PC-9 (cell line): Measurements from ENCODE around the gene ACBD6. TPM values are rescaled to one million over a fixed set of nuclear protein-coding genes. Genes with fewer than 3 reads are reported as not detected.
A peak's percentile ranks its signal among the peaks of the same experiment; 100 is the strongest.

ENCODE experiments used
- BruUV-seq: library from RNA; stranded (reverse); fragments of 400-500 nt; replicated peaks from 2 replicates; lab custom pipeline; 2021; lab: Mats Ljungman, UMichigan
- CTCF ChIA-PET: fragments of 300-600 bp; sonication (Branson Sonifier 250); formaldehyde crosslinking; loops from one replicate; lab custom pipeline; 2022; ENCODE audit warnings: antibody characterized with exemption; lab: Charles Lee
- POLR2A ChIA-PET: fragments of 300-600 bp; sonication (Branson Sonifier 250); formaldehyde crosslinking; loops from one replicate; lab custom pipeline; 2022; ENCODE audit warnings: antibody characterized with exemption; ENCODE audit not compliant: unreplicated experiment; lab: Charles Lee
- DNase-seq, 2 experiments: peaks; one replicate each; pipeline versions ENCODE4 v3.0.0 to v3.0.0-alpha.2; 2015 to 2022; ENCODE audit warnings: mixed read lengths in 1 of 2
- H2AFZ ChIP-seq: fragments of 200-600 bp; sonication (generic); 2 replicates; pipeline ENCODE4 v1.8.1; 2017; ENCODE audit warnings: antibody characterized with exemption
- H3F3A ChIP-seq: fragments of 200-600 bp; sonication (generic); 2 replicates; pipeline ENCODE4 v1.8.1; 2017; ENCODE audit warnings: antibody characterized with exemption, mild to moderate bottlenecking, low read depth; ENCODE audit not compliant: insufficient read depth
- H3K27ac ChIP-seq: fragments of 200-600 bp; sonication (generic); 2 replicates; pipeline ENCODE4 v1.6.1; 2016; ENCODE audit warnings: mixed run types
- H3K27me3 ChIP-seq: fragments of 200-600 bp; sonication (generic); 2 replicates; pipeline ENCODE4 v1.6.1; 2016; ENCODE audit warnings: low read depth, mixed run types; ENCODE audit not compliant: insufficient read depth
- H3K36me3 ChIP-seq: fragments of 200-600 bp; sonication (generic); 2 replicates; pipeline ENCODE4 v1.6.1; 2016; ENCODE audit warnings: low read depth, mixed run types
- H3K4me1 ChIP-seq: fragments of 200-600 bp; sonication (generic); replicated peaks from 2 replicates; pipeline ENCODE4 v1.6.1; 2016; ENCODE audit warnings: mixed run types; ENCODE audit not compliant: insufficient read depth
- H3K4me2 ChIP-seq: fragments of 200-600 bp; sonication (generic); 2 replicates; pipeline ENCODE4 v1.6.1; 2017; ENCODE audit warnings: mixed run types
- H3K4me3 ChIP-seq: fragments of 200-600 bp; sonication (generic); 2 replicates; pipeline ENCODE4 v1.6.1; 2016; ENCODE audit warnings: mixed run types
- H3K79me2 ChIP-seq: fragments of 200-600 bp; sonication (generic); 2 replicates; pipeline ENCODE4 v1.6.1; 2017; ENCODE audit warnings: low read depth, mixed run types
- H3K9me2 ChIP-seq: fragments of 200-600 bp; sonication (generic); 2 replicates; pipeline ENCODE4 v1.8.1; 2017; ENCODE audit warnings: mild to moderate bottlenecking; ENCODE audit not compliant: insufficient read depth
- H3K9me3 ChIP-seq: fragments of 200-600 bp; sonication (generic); 2 replicates; pipeline ENCODE4 v1.8.1; 2016; ENCODE audit warnings: low read depth; ENCODE audit not compliant: insufficient read depth
- H4K20me1 ChIP-seq: fragments of 200-600 bp; sonication (generic); 2 replicates; pipeline ENCODE4 v1.8.1; 2017; ENCODE audit not compliant: insufficient read depth
- CTCF ChIP-seq: fragments of 200-600 bp; sonication (generic); conservative IDR thresholded peaks from 2 replicates; pipeline ENCODE4 v1.6.1; 2017; ENCODE audit warnings: mixed run types, antibody characterized with exemption, mild to moderate bottlenecking, moderate library complexity
- EZH2 ChIP-seq: fragments of 200-600 bp; sonication (generic); IDR thresholded peaks from 2 replicates; pipeline ENCODE4 v1.8.0; 2017; ENCODE audit warnings: antibody characterized with exemption, low read depth
- intact Hi-C: fragments of 100-400 bp; cut with micrococcal nuclease; formaldehyde crosslinking; loops from one replicate; pipeline ENCODE4 v1.10.0; 2022; ENCODE audit not compliant: unreplicated experiment
- total RNA-seq: library from RNA; stranded (reverse); gene quantifications from 2 replicates; pipeline ENCODE4 v1.2.3, GENCODE V29; 2021

Gene ACBD6
- total RNA-seq, 1 experiment from 2014 or later, result 61.0 TPM

GRCh38 chr1:180253585-180254495 lies 248.5 kb downstream of the ACBD6 start:
- BruUV-seq, result no TSS peak
- H3K27me3 ChIP-seq, result no peaks in the 10 kb centered on the region
- H2AFZ ChIP-seq, result no peak overlapping the region
- H3K79me2 ChIP-seq, result no peaks in the 10 kb centered on the region
- H3K4me3 ChIP-seq, result no peak overlapping the region
- no peak for DNase-seq
- no peaks in the 10 kb centered on the region for H3F3A ChIP-seq
- no peaks in the 10 kb centered on the region for H3K4me1 ChIP-seq
- no peaks in the 10 kb centered on the region for H3K9me2 ChIP-seq
- intact Hi-C loops, result loop anchor here (5.0 kb wide), 1 partner anchor 228 kb away; no protein-coding TSS in a partner anchor
- H3K4me2 ChIP-seq, result no peak overlapping the region
- H3K27ac ChIP-seq, result no peak overlapping the region
- POLR2A ChIA-PET, result no interaction called here
- TF ChIP-seq EZH2 (no peak), CTCF (no peak)
- no peaks in the 10 kb centered on the region; the same call in 1 of the 2 replicates for H4K20me1 ChIP-seq
- no peaks in the 10 kb centered on the region for H3K36me3 ChIP-seq
- CTCF ChIA-PET, result interaction anchor here (0.6 kb wide), 1 partner anchor 224 kb away, joined by 3 read pairs; no protein-coding TSS in a partner anchor
- no peaks in the 10 kb centered on the region for H3K9me3 ChIP-seq

GRCh38 chr1:180252638-180253536 lies 249.5 kb downstream of the ACBD6 start:
- BruUV-seq, result no TSS peak
- Histone ChIP-seq H3K36me3 (no peaks in the 10 kb centered on the region), H2AFZ (no peak overlapping the region), H3F3A (no peaks in the 10 kb centered on the region; the same call in 1 of the 2 replicates), H3K4me2 (no peak overlapping the region), H3K27me3 (no peaks in the 10 kb centered on the region), H3K9me2 (no peaks in the 10 kb centered on the region), H3K79me2 (no peaks in the 10 kb centered on the region), H3K9me3 (no peaks in the 10 kb centered on the region), H3K4me3 (no peak overlapping the region), H3K4me1 (0 out of 2 replicates have a peak, but pooled peaks cover under 1% of the 10 kb centered on the region), H4K20me1 (no peaks in the 10 kb centered on the region; the same call in 1 of the 2 replicates), H3K27ac (no peak overlapping the region)
- peak; percentile 89 for TF ChIP-seq CTCF
- no peak for TF ChIP-seq EZH2
- ChIA-PET POLR2A (no interaction called here), CTCF (interaction anchor here (0.6 kb wide), 1 partner anchor 767 kb away, joined by 3 read pairs; no protein-coding TSS in a partner anchor)
- DNase-seq, result peak; percentile 47 to 63
- intact Hi-C loops, result loop anchor here (1.0 to 5.0 kb wide), 2 partner anchors 163 to 229 kb away; no protein-coding TSS in a partner anchor
